GM21360 (cell line): Measurements from ENCODE around the gene LCAT.
"Not testable (repeated sequence)": the region's sequence is repeated elsewhere in the genome, so short reads cannot be mapped to it uniquely, and the experiment has no call there.

Experiments
- ATAC-seq: cut with Tn5 transposase; IDR thresholded peaks from one replicate; pipeline ENCODE4 v1.9.1; 2021; ENCODE audit warnings: mild to moderate bottlenecking, moderate library complexity; ENCODE audit not compliant: unreplicated experiment

LCAT gene

GRCh38 chr16:67943619-67944504 lies at the start of gene LCAT:
Gene LCAT (minus strand): TSS chr16:67944120. CDS start chr16:67944101, 19 bp downstream.
- ATAC-seq, result no peak

GRCh38 chr16:67993207-67994039 lies 49.5 kb upstream of the LCAT start:
- peak; percentile 72 for ATAC-seq

GRCh38 chr16:67992661-67993206 lies 48.8 kb upstream of the LCAT start:
- no peak for ATAC-seq

GRCh38 chr16:67990018-67990386 lies 46.1 kb upstream of the LCAT start:
- ATAC-seq, result no peak

GRCh38 chr16:67989322-67990017 lies 45.5 kb upstream of the LCAT start:
- ATAC-seq, result no peak

GRCh38 chr16:67988675-67989074 lies 44.8 kb upstream of the LCAT start:
- ATAC-seq, result no peak

- ATAC-seq, result no peak
Observed at GRCh38 chr16:67987460-67988160, 43.7 kb upstream of the LCAT start.

- no peak for ATAC-seq
Observed at GRCh38 chr16:67986949-67987348, 43.0 kb upstream of the LCAT start.

- ATAC-seq, result no peak
Observed at GRCh38 chr16:67982011-67982696, 38.2 kb upstream of the LCAT start.

GRCh38 chr16:67979955-67980678 lies 36.2 kb upstream of the LCAT start, which contains the start of gene DPEP3:
Gene DPEP3 (minus strand): TSS chr16:67980499. CDS start chr16:67980380, 119 bp downstream.
- no peak for ATAC-seq

- no peak for ATAC-seq
Observed at GRCh38 chr16:67977469-67978227, 33.7 kb upstream of the LCAT start.

GRCh38 chr16:67977005-67977404 lies 33.1 kb upstream of the LCAT start:
- no peak for ATAC-seq

- no peak for ATAC-seq
Observed at GRCh38 chr16:67976205-67976604, 32.3 kb upstream of the LCAT start.

GRCh38 chr16:67975321-67976105 lies 31.6 kb upstream of the LCAT start:
- ATAC-seq, result no peak

GRCh38 chr16:67972285-67972684 lies 28.4 kb upstream of the LCAT start:
- ATAC-seq, result not testable (repeated sequence)

GRCh38 chr16:67971111-67971510 lies 27.2 kb upstream of the LCAT start:
- no peak for ATAC-seq

- ATAC-seq, result peak; percentile 14
Observed at GRCh38 chr16:67969254-67970039, 25.5 kb upstream of the LCAT start.
